Measurements from ENCODE around the gene CDKL1. TPM values are rescaled to one million over a fixed set of nuclear protein-coding genes. Genes with fewer than 3 reads are reported as not detected.

The CDKL1 gene
- total and polyA plus RNA-seq, 2 experiments from 2014 or later: 2.9 to 5.0 TPM

- Histone ChIP-seq H3K9me3 (ENCODE audit: low read depth) (no peaks in the 10 kb centered on the region), H3K27ac (no peak overlapping the region), H4K20me1 (ENCODE audit: insufficient read depth) (no peaks in the 10 kb centered on the region), H3K4me2 (ENCODE audit: unreplicated experiment) (no peak overlapping the region), H3K27me3 (replicated peaks; ENCODE audit: insufficient read depth) (no peaks in the 10 kb centered on the region), H3K4me3 (no peak overlapping the region), H3K36me3 (ENCODE audit: low read depth) (no peaks in the 10 kb centered on the region), H3F3A (ENCODE audit: insufficient read depth) (no peaks in the 10 kb centered on the region), H3K79me2 (ENCODE audit: insufficient read depth) (no peaks in the 10 kb centered on the region), H3K9me2 (ENCODE audit: insufficient read depth) (no peaks in the 10 kb centered on the region), H3K4me1 (ENCODE audit: insufficient read depth) (no peaks in the 10 kb centered on the region), H3K9ac (no peak overlapping the region), H2AFZ (no peak overlapping the region)
- TF ChIP-seq EZH2 (IDR thresholded peaks at IDR 0.05; ENCODE audit: insufficient read depth, poor library complexity, severe bottlenecking) (no peak), EZH2phosphoT487 (IDR thresholded peaks at IDR 0.05; ENCODE audit: insufficient read depth, low read depth) (no peak)
- in situ Hi-C loops (cut with MboI): no loop called here
- WGBS, 2 experiments (ENCODE audit: low coverage in 1 of 2, low lambda C conversion rate in 2 of 2, missing lambda C conversion rate in 2 of 2): 100% methylated on average over 1 of the region's 1 CpG
- no peak for DNase-seq
These were observed 9.1 kb downstream of the CDKL1 start for GRCh38 chr14:50387548-50387947.

DNA sequence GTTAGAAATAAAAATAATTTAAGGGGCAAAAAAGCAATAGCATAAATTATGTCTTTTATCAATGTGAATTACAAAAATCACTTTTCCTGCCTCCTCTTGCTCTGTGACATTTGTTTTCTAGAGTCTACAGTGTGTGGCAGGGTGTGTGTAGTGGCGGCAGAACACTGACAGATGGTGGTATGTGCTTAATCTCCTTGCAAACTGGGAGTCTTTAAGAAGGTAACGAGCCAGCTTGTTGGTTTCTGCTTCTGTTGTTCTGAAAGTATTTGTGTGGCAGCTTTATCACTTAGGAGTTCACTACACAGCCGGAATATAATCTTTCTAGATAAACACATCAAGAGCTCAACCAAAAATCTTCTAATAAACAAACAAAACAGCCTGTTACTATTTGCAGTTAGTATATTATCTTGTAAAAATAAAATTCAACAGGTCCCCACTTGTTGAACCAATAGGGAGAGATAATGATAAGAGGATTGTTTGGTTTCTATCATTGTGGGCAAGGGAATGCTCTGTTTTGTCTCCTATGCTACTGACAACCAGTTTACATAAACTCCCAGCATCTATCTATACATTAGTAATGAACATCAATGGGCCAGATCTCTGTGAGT is 13.0 kb downstream of the CDKL1 start:
- no peak for TF ChIP-seq EZH2phosphoT487 (IDR thresholded peaks at IDR 0.05; ENCODE audit: insufficient read depth, low read depth)
- TF ChIP-seq EZH2 (IDR thresholded peaks at IDR 0.05; ENCODE audit: insufficient read depth, poor library complexity, severe bottlenecking): no peak
- Histone ChIP-seq H3K36me3 (ENCODE audit: low read depth) (no peaks in the 10 kb centered on the region), H3K9me3 (ENCODE audit: low read depth) (no peaks in the 10 kb centered on the region), H3K27me3 (replicated peaks; ENCODE audit: insufficient read depth) (no peaks in the 10 kb centered on the region), H3K9ac (no peak overlapping the region), H3K4me2 (ENCODE audit: unreplicated experiment) (no peak overlapping the region), H3K4me3 (no peak overlapping the region), H3K79me2 (ENCODE audit: insufficient read depth) (no peaks in the 10 kb centered on the region), H2AFZ (no peak overlapping the region), H3F3A (ENCODE audit: insufficient read depth) (no peaks in the 10 kb centered on the region), H4K20me1 (ENCODE audit: insufficient read depth) (no peaks in the 10 kb centered on the region), H3K4me1 (ENCODE audit: insufficient read depth) (no peaks in the 10 kb centered on the region), H3K27ac (no peak overlapping the region), H3K9me2 (ENCODE audit: insufficient read depth) (no peaks in the 10 kb centered on the region)
- WGBS, 2 experiments (ENCODE audit: low coverage in 1 of 2, low lambda C conversion rate in 2 of 2, missing lambda C conversion rate in 2 of 2): 87 to 88% methylated on average over 3 of the region's 3 CpGs
- no peak for DNase-seq
- in situ Hi-C loops (cut with MboI): no loop called here

GRCh38 chr14:50381823-50382287 is 14.8 kb downstream of the CDKL1 start:
- Histone ChIP-seq H2AFZ (no peak overlapping the region), H3K79me2 (ENCODE audit: insufficient read depth) (no peaks in the 10 kb centered on the region), H3F3A (ENCODE audit: insufficient read depth) (no peaks in the 10 kb centered on the region), H3K9me3 (ENCODE audit: low read depth) (no peaks in the 10 kb centered on the region), H3K4me1 (ENCODE audit: insufficient read depth) (no peaks in the 10 kb centered on the region), H3K4me3 (no peak overlapping the region), H3K9me2 (ENCODE audit: insufficient read depth) (no peaks in the 10 kb centered on the region), H3K36me3 (ENCODE audit: low read depth) (no peaks in the 10 kb centered on the region), H3K27ac (no peak overlapping the region), H4K20me1 (ENCODE audit: insufficient read depth) (no peaks in the 10 kb centered on the region), H3K9ac (no peak overlapping the region), H3K4me2 (ENCODE audit: unreplicated experiment) (no peak overlapping the region), H3K27me3 (replicated peaks; ENCODE audit: insufficient read depth) (no peaks in the 10 kb centered on the region)
- in situ Hi-C loops (cut with MboI): no loop called here
- no peak for TF ChIP-seq EZH2 (IDR thresholded peaks at IDR 0.05; ENCODE audit: insufficient read depth, poor library complexity, severe bottlenecking)
- TF ChIP-seq EZH2phosphoT487 (IDR thresholded peaks at IDR 0.05; ENCODE audit: insufficient read depth, low read depth): no peak
- 97 to 98% methylated on average over 14 of the region's 14 CpGs for WGBS, 2 experiments (ENCODE audit: low coverage in 1 of 2, low lambda C conversion rate in 2 of 2, missing lambda C conversion rate in 2 of 2)
- no peak for DNase-seq

DNA sequence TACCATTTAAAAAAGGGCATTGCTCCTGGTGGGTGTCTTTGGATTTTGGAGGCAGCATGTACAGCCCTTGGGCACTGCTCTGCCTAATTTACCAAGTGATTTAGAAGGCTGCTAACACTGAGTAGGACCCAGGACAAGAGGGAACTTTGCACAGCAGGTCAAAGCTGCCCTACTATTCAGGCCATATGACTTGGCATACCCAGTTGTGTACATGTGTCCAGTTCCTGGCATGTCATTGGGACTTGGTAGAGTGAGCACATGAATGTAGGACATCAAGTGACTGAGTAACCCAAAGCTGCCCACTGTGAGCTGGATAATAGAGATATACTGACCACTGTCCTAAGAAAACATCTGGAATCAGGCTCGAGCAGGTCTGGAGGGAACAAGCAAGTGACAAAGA is 15.7 kb downstream of the CDKL1 start:
- Histone ChIP-seq H3K36me3 (ENCODE audit: low read depth) (no peaks in the 10 kb centered on the region), H3K4me3 (no peak overlapping the region), H3K27ac (no peak overlapping the region), H3K9me2 (ENCODE audit: insufficient read depth) (no peaks in the 10 kb centered on the region), H2AFZ (no peak overlapping the region), H3K9ac (no peak overlapping the region), H3F3A (ENCODE audit: insufficient read depth) (no peaks in the 10 kb centered on the region), H3K4me2 (ENCODE audit: unreplicated experiment) (no peak overlapping the region), H4K20me1 (ENCODE audit: insufficient read depth) (no peaks in the 10 kb centered on the region), H3K27me3 (replicated peaks; ENCODE audit: insufficient read depth) (no peaks in the 10 kb centered on the region), H3K4me1 (ENCODE audit: insufficient read depth) (no peaks in the 10 kb centered on the region), H3K9me3 (ENCODE audit: low read depth) (no peaks in the 10 kb centered on the region), H3K79me2 (ENCODE audit: insufficient read depth) (no peaks in the 10 kb centered on the region)
- TF ChIP-seq EZH2phosphoT487 (IDR thresholded peaks at IDR 0.05; ENCODE audit: insufficient read depth, low read depth) (no peak), EZH2 (IDR thresholded peaks at IDR 0.05; ENCODE audit: insufficient read depth, poor library complexity, severe bottlenecking) (no peak)
- no peak for DNase-seq
- in situ Hi-C loops (cut with MboI): no loop called here
- 100% methylated on average over 1 of the region's 1 CpG for WGBS, 2 experiments (ENCODE audit: low coverage in 1 of 2, low lambda C conversion rate in 2 of 2, missing lambda C conversion rate in 2 of 2)

Measured in GM23248 (cell line).